Activated naive CD4-positive, alpha-beta T cell treated with anti-CD3 and anti-CD28 coated beads for 36 hours (primary cell): Measurements from ENCODE around the gene ABCD4. TPM values are rescaled to one million over a fixed set of nuclear protein-coding genes. Genes with fewer than 3 reads are reported as not detected.

ENCODE experiments used
- CTCF ChIA-PET: fragments of 350-600 bp; sonication (Branson Sonifier 250); formaldehyde crosslinking; loops from one replicate; lab custom pipeline; 2021; ENCODE audit warnings: antibody characterized with exemption; lab: Charles Lee
- DNase-seq: peaks from one replicate; pipeline ENCODE4 v3.0.0-alpha.2; 2020
- H3K27ac Mint-ChIP-seq: one replicate; pipeline ENCODE4 v1.8.0; 2021; ENCODE audit warnings: mild to moderate bottlenecking, mixed read lengths
- H3K27me3 Mint-ChIP-seq: one replicate; pipeline ENCODE4 v1.8.0; 2021; ENCODE audit warnings: low read depth, mixed read lengths
- H3K36me3 Mint-ChIP-seq: one replicate; pipeline ENCODE4 v1.8.0; 2021; ENCODE audit warnings: low read depth, mixed read lengths
- H3K4me1 Mint-ChIP-seq: one replicate; pipeline ENCODE4 v1.8.0; 2021; ENCODE audit warnings: low read depth, mixed read lengths
- H3K4me3 Mint-ChIP-seq: one replicate; pipeline ENCODE4 v1.8.0; 2021; ENCODE audit warnings: mild to moderate bottlenecking, moderate library complexity, mixed read lengths
- H3K9me3 Mint-ChIP-seq: one replicate; pipeline ENCODE4 v1.8.0; 2021; ENCODE audit warnings: mixed read lengths
- intact Hi-C: fragments of 100-400 bp; cut with micrococcal nuclease; formaldehyde crosslinking; loops from one replicate; pipeline ENCODE4 v1.15.1; 2023
- total RNA-seq, 2 experiments: library from RNA; stranded (reverse); gene quantifications; one replicate each; pipeline ENCODE4 v1.2.3, GENCODE V29; 2021

The ABCD4 gene
- total RNA-seq, 2 experiments from 2014 or later = 41.4 to 43.9 TPM

DNA sequence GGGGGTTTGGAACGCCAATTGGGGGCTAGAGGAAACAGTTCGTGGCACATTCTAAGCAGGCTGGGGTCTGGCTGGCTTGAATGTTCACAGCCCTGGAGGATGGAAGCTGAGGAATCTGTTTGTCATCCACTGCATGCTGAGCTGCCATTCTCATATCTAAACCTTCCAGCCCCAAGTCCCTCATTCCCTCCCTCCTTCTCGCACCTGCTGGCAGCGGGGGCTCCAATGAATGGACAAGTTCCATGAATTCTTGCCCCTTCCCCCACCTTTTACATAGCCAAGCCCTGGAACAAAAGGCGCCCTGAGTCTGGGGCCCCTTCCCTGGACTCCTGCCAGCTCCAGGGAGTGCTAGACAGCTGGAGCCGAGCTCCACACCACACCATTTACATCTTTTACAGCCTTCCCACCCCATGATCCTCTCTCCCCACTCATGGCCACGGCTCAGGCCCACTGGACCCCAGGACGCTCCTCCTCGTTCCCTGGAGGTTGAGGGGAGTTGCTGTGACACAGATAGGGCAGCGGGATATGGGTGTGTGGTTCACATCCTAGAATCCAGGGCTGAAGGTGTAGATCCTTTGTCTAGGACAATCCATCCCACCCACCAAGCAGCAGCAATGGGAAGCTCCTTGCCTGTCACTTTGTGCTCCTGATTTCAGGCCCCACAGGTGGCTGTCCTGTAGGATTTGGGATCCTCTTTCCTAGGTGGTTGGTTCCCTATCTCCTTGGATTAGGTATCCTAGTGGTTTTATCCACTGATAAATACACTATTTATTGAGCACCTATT is 23.8 kb upstream of the ABCD4 start:
- no peak overlapping the region for H3K4me3 Mint-ChIP-seq
- H3K27ac Mint-ChIP-seq = no peak overlapping the region
- DNase-seq = no peak
- peaks cover 4% of the 10 kb centered on the region for H3K27me3 Mint-ChIP-seq
- no peaks in the 10 kb centered on the region for H3K9me3 Mint-ChIP-seq
- no peaks in the 10 kb centered on the region for H3K36me3 Mint-ChIP-seq
- no peaks in the 10 kb centered on the region for H3K4me1 Mint-ChIP-seq
- intact Hi-C loops = no loop called here
- CTCF ChIA-PET = interaction anchor here (0.7 kb wide), 1 partner anchor 690 kb away, joined by 4 read pairs; no protein-coding TSS in a partner anchor

DNA sequence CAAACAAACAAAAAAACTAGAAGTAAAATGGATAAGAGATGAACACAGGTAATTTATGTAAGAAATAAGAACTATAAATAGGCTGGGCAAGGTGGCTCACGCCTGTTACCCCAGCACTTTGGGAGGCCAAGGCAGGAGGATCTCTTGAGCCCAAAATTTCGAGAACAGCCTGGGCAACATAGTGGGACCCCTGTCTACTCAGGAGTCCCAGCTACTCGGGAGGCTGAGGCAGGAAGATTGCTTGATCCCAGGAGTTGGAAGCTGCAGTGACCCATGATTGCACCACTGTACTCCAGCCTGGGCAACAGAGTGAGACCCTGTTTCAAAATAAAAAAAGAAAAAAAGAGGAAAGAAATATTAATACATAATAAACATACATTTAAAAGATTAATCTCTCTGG is 22.7 kb upstream of the ABCD4 start:
- peak overlapping the region; percentile 21 for H3K27ac Mint-ChIP-seq
- H3K9me3 Mint-ChIP-seq = no peaks in the 10 kb centered on the region
- peaks cover 8% of the 10 kb centered on the region for H3K27me3 Mint-ChIP-seq

GRCh38 chr14:74324931-74325361 is 22.2 kb upstream of the ABCD4 start:
- CTCF ChIA-PET = interaction anchor here (0.6 kb wide), 1 partner anchor 175 kb away, joined by 3 read pairs; no protein-coding TSS in a partner anchor
- Mint-ChIP-seq H3K27me3 (peaks cover 8% of the 10 kb centered on the region), H3K4me3 (no peak overlapping the region), H3K27ac (no peak overlapping the region), H3K36me3 (no peaks in the 10 kb centered on the region), H3K9me3 (no peaks in the 10 kb centered on the region), H3K4me1 (no peaks in the 10 kb centered on the region)
- intact Hi-C loops = no loop called here
- DNase-seq = no peak

More for the DNA sequence above, 22.7 kb upstream of the ABCD4 start:
- no peak for DNase-seq
- no peaks in the 10 kb centered on the region for H3K36me3 Mint-ChIP-seq
- intact Hi-C loops = no loop called here
- CTCF ChIA-PET = interaction anchor here (0.5 to 0.6 kb wide), 2 partner anchors 175 to 286 kb away, joined by 3 read pairs; no protein-coding TSS in a partner anchor
- H3K4me1 Mint-ChIP-seq = no peaks in the 10 kb centered on the region
- no peak overlapping the region for H3K4me3 Mint-ChIP-seq

- intact Hi-C loops = no loop called here
- Mint-ChIP-seq H3K36me3 (no peaks in the 10 kb centered on the region), H3K27me3 (no peaks in the 10 kb centered on the region), H3K4me3 (no peak overlapping the region), H3K9me3 (no peaks in the 10 kb centered on the region), H3K4me1 (no peaks in the 10 kb centered on the region), H3K27ac (no peak overlapping the region)
- CTCF ChIA-PET = interaction anchor here (0.7 kb wide), 2 partner anchors 264 to 471 kb away, joined by 3 to 5 read pairs; no protein-coding TSS in a partner anchor
- DNase-seq = no peak
Measured at GRCh38 chr14:74314576-74314975, 11.8 kb upstream of the ABCD4 start.

- DNase-seq = no peak
- H3K9me3 Mint-ChIP-seq = no peaks in the 10 kb centered on the region
- CTCF ChIA-PET = interaction anchor here (1.2 kb wide), 1 partner anchor 11 kb away, joined by 5 read pairs; the partner anchor contains the start of gene ABCD4
- H3K27ac Mint-ChIP-seq = no peak overlapping the region
- no peaks in the 10 kb centered on the region for H3K4me1 Mint-ChIP-seq
- H3K27me3 Mint-ChIP-seq = no peaks in the 10 kb centered on the region
- H3K4me3 Mint-ChIP-seq = no peak overlapping the region
- no peaks in the 10 kb centered on the region for H3K36me3 Mint-ChIP-seq
- intact Hi-C loops = no loop called here
Measured at GRCh38 chr14:74313601-74314000, 10.9 kb upstream of the ABCD4 start.

GRCh38 chr14:74312161-74312560 is 9.4 kb upstream of the ABCD4 start:
- CTCF ChIA-PET = interaction anchor here (0.9 to 1.2 kb wide), 2 partner anchors 9 to 190 kb away, joined by 3 to 5 read pairs; partner anchors contain the start of gene ABCD4
- no peaks in the 10 kb centered on the region for H3K27me3 Mint-ChIP-seq
- H3K4me1 Mint-ChIP-seq = no peaks in the 10 kb centered on the region
- intact Hi-C loops = no loop called here
- no peak overlapping the region for H3K27ac Mint-ChIP-seq
- no peak for DNase-seq
- H3K4me3 Mint-ChIP-seq = no peak overlapping the region
- no peaks in the 10 kb centered on the region for H3K36me3 Mint-ChIP-seq
- no peaks in the 10 kb centered on the region for H3K9me3 Mint-ChIP-seq

DNA sequence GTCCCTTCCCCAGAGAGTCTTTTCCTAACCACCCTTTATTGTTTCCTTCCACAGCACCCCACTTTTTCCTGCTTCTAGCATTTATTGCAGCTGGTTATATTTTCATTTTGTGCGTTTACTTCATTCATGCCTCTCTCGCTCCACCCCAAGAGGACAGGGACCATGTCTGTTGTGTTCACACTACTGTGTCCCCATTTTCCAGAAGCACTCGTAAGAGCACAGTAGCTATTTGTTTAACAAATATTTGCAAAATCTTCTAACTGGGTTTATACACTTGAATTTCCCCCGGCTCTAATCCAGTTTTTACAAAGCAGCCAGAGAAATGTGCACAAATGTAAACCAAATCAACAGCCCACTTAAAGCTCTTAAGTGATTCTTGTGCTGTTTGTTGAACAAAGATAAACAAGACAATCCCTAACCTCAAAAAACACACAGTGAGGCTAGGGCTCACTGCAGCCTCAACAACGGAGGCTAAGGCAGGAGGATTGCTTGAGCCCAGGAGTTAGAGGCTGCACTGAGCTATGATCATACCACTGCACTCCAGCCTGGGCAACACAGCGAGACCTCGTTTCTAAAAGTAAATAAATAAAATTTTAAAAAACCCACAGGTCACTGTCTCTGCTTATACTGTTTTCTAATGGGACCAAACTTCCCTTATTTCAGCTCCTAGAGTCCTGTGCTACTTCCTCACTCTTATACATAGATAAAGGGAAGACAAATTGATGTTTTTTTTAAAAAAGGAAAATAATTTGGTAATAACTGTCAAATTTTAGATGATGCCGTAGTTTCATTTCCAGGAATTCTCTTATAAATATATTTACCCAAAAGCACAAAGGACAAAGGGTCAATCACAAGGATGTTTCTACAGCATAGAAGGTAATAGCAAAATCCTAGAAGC is 6.6 kb upstream of the ABCD4 start:
- H3K4me1 Mint-ChIP-seq = no peaks in the 10 kb centered on the region
- H3K9me3 Mint-ChIP-seq = no peaks in the 10 kb centered on the region
- DNase-seq = no peak
- no peaks in the 10 kb centered on the region for H3K36me3 Mint-ChIP-seq
- intact Hi-C loops = no loop called here
- no peaks in the 10 kb centered on the region for H3K27me3 Mint-ChIP-seq
- H3K4me3 Mint-ChIP-seq = no peak overlapping the region
- H3K27ac Mint-ChIP-seq = no peak overlapping the region
- CTCF ChIA-PET = interaction anchor here (1.5 kb wide), 1 partner anchor 18 kb away, joined by 5 read pairs; no protein-coding TSS in a partner anchor

GRCh38 chr14:74308695-74309094 is 6.0 kb upstream of the ABCD4 start:
- Mint-ChIP-seq H3K27ac (no peak overlapping the region), H3K36me3 (no peaks in the 10 kb centered on the region), H3K27me3 (no peaks in the 10 kb centered on the region), H3K9me3 (no peaks in the 10 kb centered on the region), H3K4me1 (no peaks in the 10 kb centered on the region), H3K4me3 (no peak overlapping the region)
- no peak for DNase-seq
- CTCF ChIA-PET = interaction anchor here (1.0 to 1.5 kb wide), 2 partner anchors 13 to 17 kb away, joined by 5 read pairs; no protein-coding TSS in a partner anchor
- intact Hi-C loops = no loop called here

GRCh38 chr14:74302152-74302628 is 544 bp downstream of the ABCD4 start:
- peak; percentile 23 for DNase-seq
- intact Hi-C loops = loop anchor here (1.0 to 2.0 kb wide), 2 partner anchors 45 to 461 kb away; partner anchors contain the start of gene YLPM1
- no peaks in the 10 kb centered on the region for H3K27me3 Mint-ChIP-seq
- CTCF ChIA-PET = interaction anchor here (0.7 to 1.5 kb wide), 4 partner anchors 9 to 14 kb away, joined by 3 to 5 read pairs (median 5); no protein-coding TSS in a partner anchor
- H3K27ac Mint-ChIP-seq = peak overlapping the region; percentile 92
- H3K36me3 Mint-ChIP-seq = peaks cover 3% of the 10 kb centered on the region
- peak overlapping the region; percentile 97 for H3K4me3 Mint-ChIP-seq
- peaks cover 27% of the 10 kb centered on the region for H3K4me1 Mint-ChIP-seq
- no peaks in the 10 kb centered on the region for H3K9me3 Mint-ChIP-seq

GRCh38 chr14:74301594-74302151 is 1.1 kb downstream of the ABCD4 start:
- peaks cover 3% of the 10 kb centered on the region for H3K36me3 Mint-ChIP-seq
- no peaks in the 10 kb centered on the region for H3K27me3 Mint-ChIP-seq
- no peak for DNase-seq
- H3K4me3 Mint-ChIP-seq = peak overlapping the region; percentile 97
- H3K4me1 Mint-ChIP-seq = peaks cover 27% of the 10 kb centered on the region
- H3K9me3 Mint-ChIP-seq = no peaks in the 10 kb centered on the region
- peak overlapping the region; percentile 92 for H3K27ac Mint-ChIP-seq
- CTCF ChIA-PET = interaction anchor here (0.7 to 1.4 kb wide), 4 partner anchors 8 to 218 kb away, joined by 3 to 5 read pairs (median 4); no protein-coding TSS in a partner anchor
- intact Hi-C loops = loop anchor here (1.0 to 2.0 kb wide), 2 partner anchors 44 to 461 kb away; partner anchors contain the start of gene YLPM1

GRCh38 chr14:74299061-74299545 is 3.6 kb downstream of the ABCD4 start:
- CTCF ChIA-PET = interaction anchor here (1.0 kb wide), 1 partner anchor 16 kb away, joined by 3 read pairs; no protein-coding TSS in a partner anchor
- H3K36me3 Mint-ChIP-seq = peaks cover 3% of the 10 kb centered on the region

More at GRCh38 chr14:74299061-74299545, 3.6 kb downstream of the ABCD4 start:
- no peak overlapping the region for H3K27ac Mint-ChIP-seq
- H3K27me3 Mint-ChIP-seq = no peaks in the 10 kb centered on the region
- no peak overlapping the region for H3K4me3 Mint-ChIP-seq
- DNase-seq = no peak
- intact Hi-C loops = no loop called here
- H3K9me3 Mint-ChIP-seq = no peaks in the 10 kb centered on the region
- H3K4me1 Mint-ChIP-seq = peaks cover 27% of the 10 kb centered on the region
